Measurements from ENCODE around the gene HNRNPF. TPM values are rescaled to one million over a fixed set of nuclear protein-coding genes. Genes with fewer than 3 reads are reported as not detected.

HNRNPF gene
- total RNA-seq, 1 donor from 2014 or later = 173 TPM

DNA sequence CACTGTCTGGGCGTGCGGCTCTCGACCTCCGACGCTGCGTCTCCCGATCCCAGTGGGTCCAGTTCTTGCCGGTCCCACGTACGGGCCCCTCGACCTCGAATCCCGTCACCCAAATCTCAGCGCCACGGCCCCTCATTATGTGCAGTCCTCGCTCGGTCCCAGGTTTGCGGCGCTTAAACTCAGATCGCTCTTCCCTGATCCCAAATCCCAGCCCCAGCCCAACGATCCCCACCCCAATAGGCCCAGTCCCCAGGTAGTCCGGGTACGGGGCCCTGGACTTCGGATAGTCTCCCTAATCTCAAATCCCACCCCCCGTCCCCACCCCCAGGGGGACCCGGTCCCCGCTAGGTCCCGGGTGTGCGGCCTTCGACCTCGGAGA lies 666 bp downstream of the HNRNPF start:
- no peaks in the 10 kb centered on the region for H3K27me3 ChIP-seq (ENCODE audit: low read depth)
- peaks cover 43% of the 10 kb centered on the region for H3K4me1 ChIP-seq
- no peaks in the 10 kb centered on the region for H3K9me3 ChIP-seq
- TF ChIP-seq, protein P1, sequence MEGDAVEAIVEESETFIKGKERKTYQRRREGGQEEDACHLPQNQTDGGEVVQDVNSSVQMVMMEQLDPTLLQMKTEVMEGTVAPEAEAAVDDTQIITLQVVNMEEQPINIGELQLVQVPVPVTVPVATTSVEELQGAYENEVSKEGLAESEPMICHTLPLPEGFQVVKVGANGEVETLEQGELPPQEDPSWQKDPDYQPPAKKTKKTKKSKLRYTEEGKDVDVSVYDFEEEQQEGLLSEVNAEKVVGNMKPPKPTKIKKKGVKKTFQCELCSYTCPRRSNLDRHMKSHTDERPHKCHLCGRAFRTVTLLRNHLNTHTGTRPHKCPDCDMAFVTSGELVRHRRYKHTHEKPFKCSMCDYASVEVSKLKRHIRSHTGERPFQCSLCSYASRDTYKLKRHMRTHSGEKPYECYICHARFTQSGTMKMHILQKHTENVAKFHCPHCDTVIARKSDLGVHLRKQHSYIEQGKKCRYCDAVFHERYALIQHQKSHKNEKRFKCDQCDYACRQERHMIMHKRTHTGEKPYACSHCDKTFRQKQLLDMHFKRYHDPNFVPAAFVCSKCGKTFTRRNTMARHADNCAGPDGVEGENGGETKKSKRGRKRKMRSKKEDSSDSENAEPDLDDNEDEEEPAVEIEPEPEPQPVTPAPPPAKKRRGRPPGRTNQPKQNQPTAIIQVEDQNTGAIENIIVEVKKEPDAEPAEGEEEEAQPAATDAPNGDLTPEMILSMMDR (IDR thresholded peaks at IDR 0.05) = no peak
- intact Hi-C loops (cut with DNase I) = no loop called here
- peak overlapping the region; percentile 98 for H3K27ac ChIP-seq
- no peak for DNase-seq
- H3K4me3 ChIP-seq = peak overlapping the region; percentile 79
- ATAC-seq = no peak
- peaks cover 6% of the 10 kb centered on the region for H3K36me3 ChIP-seq

DNA sequence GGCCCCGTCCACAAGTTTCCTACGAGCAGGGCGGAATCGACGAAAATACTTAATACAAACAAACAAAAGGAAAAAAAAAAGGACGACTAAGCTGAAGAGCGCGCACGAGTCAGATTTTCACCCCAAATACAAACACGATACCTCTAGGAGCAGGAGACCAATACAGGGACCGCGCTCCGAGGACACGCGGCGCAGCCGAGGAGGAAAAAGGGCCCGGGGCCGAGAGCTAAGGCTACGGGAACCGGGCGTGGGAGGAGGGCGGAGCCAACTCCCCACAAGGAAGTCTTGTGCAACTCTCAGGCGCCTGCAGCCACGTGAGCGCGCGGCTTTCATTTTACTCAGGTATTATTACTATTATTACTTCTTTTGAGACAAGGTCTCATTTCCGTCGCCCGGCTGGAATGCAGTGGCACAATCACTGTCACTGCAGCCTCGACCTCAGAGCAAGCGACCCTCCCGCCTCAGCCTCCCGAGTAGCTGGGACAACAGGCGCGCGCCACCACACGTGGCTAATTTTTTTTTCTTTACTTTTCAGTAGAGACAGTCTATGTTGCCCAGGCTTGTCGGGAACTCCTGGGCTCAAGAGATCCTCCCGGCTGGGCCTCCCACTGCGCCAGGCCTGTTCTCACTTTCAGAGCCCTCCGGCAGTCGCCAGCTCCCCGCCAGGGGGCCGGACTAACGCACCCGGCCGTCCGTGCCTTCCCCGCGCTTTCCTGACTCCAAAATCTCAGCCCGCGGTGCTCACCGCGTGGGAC lies 1.2 kb downstream of the HNRNPF start:
- peak overlapping the region; percentile 98 for H3K27ac ChIP-seq
- no peaks in the 10 kb centered on the region for H3K9me3 ChIP-seq
- H3K4me3 ChIP-seq = peak overlapping the region; percentile 79
- peaks cover 12% of the 10 kb centered on the region for H3K36me3 ChIP-seq
- ATAC-seq (peak; percentile 83 to 84), DNase-seq (peak; percentile 97)
- H3K27me3 ChIP-seq (ENCODE audit: low read depth) = no peaks in the 10 kb centered on the region
- TF ChIP-seq, protein P1 (IDR thresholded peaks at IDR 0.05) = peak; percentile 44
- H3K4me1 ChIP-seq = peaks cover 48% of the 10 kb centered on the region
- intact Hi-C loops (cut with DNase I) = no loop called here

DNA sequence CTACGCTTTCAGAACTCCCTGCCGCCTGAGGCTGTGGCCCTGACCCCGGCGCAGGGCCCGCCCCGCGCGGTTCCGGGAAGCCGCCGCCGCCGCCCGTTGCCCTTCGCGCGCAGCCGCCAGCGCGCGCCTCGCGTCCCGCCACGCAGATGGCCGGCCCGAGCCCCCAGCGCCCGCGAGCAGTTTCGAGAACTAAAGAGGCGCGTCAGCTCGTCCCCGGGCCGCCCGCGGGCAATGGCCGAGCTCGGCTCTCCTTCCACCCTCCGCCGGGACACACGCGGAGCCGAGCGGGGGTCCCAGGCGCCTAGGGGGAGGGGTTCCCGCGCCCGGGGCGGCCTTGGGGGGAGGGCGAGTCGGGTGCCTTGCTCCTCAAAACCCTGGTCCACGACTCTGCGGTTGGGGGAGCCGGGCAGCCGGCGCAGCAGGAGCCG lies 1.8 kb downstream of the HNRNPF start:
- TF ChIP-seq, protein P1 (IDR thresholded peaks at IDR 0.05) = no peak
- peak; percentile 78 for DNase-seq
- H3K4me1 ChIP-seq = peaks cover 54% of the 10 kb centered on the region
- H3K4me3 ChIP-seq = peak overlapping the region; percentile 79
- peak overlapping the region; percentile 98 for H3K27ac ChIP-seq
- H3K9me3 ChIP-seq = no peaks in the 10 kb centered on the region
- peak; percentile 36 to 60 for ATAC-seq
- intact Hi-C loops (cut with DNase I) = no loop called here
- H3K36me3 ChIP-seq = peaks cover 15% of the 10 kb centered on the region
- no peaks in the 10 kb centered on the region for H3K27me3 ChIP-seq (ENCODE audit: low read depth)

DNA sequence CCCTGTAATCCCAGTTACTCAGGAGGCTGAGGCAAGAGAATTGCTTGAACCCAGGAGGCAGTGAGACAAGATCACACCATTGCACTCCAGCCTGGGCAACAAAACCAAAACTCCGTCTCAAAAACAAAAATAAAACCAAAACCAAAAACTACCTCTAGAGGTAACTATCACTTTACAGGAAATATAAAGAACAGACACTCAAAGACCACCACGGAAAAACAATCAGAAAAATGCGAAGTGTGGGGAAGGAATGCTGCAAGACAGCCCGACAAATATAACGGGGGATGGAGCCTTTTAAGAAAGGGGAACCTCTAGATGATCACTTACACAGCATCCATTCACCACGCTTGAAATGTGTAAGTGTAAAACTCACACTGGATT lies 4.3 kb downstream of the HNRNPF start:
- H3K4me1 ChIP-seq = peaks cover 73% of the 10 kb centered on the region
- peak overlapping the region; percentile 79 for H3K4me3 ChIP-seq
- TF ChIP-seq, protein P1 (IDR thresholded peaks at IDR 0.05) = no peak
- H3K27me3 ChIP-seq (ENCODE audit: low read depth) = no peaks in the 10 kb centered on the region
- peaks cover 19% of the 10 kb centered on the region for H3K36me3 ChIP-seq
- ATAC-seq = no peak
- peak overlapping the region; percentile 29 for H3K27ac ChIP-seq
- intact Hi-C loops (cut with DNase I) = no loop called here
- DNase-seq = no peak
- no peaks in the 10 kb centered on the region for H3K9me3 ChIP-seq

DNA sequence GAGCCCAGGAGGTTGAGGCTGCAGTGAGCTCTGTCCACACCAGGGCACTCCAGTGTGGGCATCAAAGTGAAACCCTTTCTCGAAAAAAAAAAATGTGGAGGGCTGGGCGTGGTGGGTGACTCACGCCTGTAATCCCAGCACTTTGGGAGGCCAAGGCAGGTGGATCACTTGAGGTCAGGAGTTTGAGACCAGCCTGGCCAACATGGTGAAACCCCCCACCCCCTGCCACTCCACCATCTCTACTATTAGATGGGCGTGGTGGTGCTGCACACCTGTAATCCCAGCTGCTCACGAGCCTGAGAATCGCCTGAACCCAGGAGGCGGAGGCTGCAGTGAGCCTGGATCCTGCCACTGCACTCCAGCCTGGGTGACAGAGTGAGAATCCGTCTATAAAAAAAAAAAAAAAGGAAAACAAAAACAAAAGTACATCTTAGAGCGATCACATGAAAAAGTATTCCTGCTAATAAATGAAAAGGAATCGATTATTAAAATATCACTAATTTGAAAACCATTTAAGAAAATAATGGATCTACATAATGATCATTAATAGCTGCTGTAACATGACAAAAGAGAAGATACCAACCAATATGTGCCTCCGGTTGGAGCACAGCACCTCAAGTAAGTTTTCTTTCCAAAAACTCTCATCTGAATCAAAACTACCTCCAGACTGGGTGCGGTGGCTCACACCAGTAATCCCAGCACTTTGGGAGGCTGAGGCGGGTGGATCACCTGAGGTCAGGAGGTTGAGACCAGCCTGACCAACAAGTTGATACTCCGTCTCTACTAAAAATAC lies 4.9 kb downstream of the HNRNPF start:
- intact Hi-C loops (cut with DNase I) = no loop called here

More for the DNA sequence above, 4.9 kb downstream of the HNRNPF start:
- Histone ChIP-seq H3K4me3 (peak overlapping the region; percentile 79), H3K4me1 (peaks cover 76% of the 10 kb centered on the region), H3K27me3 (ENCODE audit: low read depth) (no peaks in the 10 kb centered on the region), H3K9me3 (no peaks in the 10 kb centered on the region), H3K27ac (peak overlapping the region; percentile 29), H3K36me3 (peaks cover 25% of the 10 kb centered on the region)
- ATAC-seq (no peak), DNase-seq (no peak)
- TF ChIP-seq, protein P1 (IDR thresholded peaks at IDR 0.05) = no peak
